ENCODE data around the gene RPL36A. TPM values are rescaled to one million over a fixed set of nuclear protein-coding genes. Genes with fewer than 3 reads are reported as not detected.

The RPL36A gene
- total RNA-seq, 1 donor from 2014 or later = 822 TPM

DNA sequence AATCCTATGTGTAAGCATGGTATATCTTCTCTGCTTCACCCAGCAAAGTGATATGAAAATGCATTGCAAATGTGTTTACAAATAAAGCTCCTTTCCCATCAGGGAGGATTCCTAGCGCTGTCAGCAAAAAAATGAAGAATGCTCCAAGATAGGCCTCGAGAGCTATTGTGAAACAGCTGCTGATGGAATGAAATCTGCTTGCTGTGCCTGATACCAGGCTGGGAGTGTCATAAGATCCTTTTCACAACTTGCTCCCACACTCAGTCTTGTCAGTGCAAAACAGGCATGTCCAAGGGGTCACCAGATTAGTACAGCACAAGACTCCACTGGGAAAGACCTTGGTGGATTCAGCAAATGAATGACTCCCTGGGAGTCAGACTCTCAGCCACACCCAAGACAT is 51.3 kb downstream of the RPL36A start:
- H3K36me3 ChIP-seq = peaks cover 9 to 16% of the 10 kb centered on the region in 2 donors
- H3K9me3 ChIP-seq = no peaks in the 10 kb centered on the region
- TF ChIP-seq, protein P1, sequence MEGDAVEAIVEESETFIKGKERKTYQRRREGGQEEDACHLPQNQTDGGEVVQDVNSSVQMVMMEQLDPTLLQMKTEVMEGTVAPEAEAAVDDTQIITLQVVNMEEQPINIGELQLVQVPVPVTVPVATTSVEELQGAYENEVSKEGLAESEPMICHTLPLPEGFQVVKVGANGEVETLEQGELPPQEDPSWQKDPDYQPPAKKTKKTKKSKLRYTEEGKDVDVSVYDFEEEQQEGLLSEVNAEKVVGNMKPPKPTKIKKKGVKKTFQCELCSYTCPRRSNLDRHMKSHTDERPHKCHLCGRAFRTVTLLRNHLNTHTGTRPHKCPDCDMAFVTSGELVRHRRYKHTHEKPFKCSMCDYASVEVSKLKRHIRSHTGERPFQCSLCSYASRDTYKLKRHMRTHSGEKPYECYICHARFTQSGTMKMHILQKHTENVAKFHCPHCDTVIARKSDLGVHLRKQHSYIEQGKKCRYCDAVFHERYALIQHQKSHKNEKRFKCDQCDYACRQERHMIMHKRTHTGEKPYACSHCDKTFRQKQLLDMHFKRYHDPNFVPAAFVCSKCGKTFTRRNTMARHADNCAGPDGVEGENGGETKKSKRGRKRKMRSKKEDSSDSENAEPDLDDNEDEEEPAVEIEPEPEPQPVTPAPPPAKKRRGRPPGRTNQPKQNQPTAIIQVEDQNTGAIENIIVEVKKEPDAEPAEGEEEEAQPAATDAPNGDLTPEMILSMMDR (IDR thresholded peaks at IDR 0.05) = no peak
- intact Hi-C loops (cut with DNase I) = no loop called here
- no peaks in the 10 kb centered on the region for H3K27me3 ChIP-seq
- no peaks in the 10 kb centered on the region for H3K4me1 ChIP-seq
- no peak overlapping the region for H3K4me3 ChIP-seq
- DNase-seq (ENCODE audit: low spot score in 2 of 2) = no peak
- no peak overlapping the region for H3K27ac ChIP-seq

Other genes with a start within 250 kb of the RPL36A start
- gene DRP2, start 171.2 kb upstream of the RPL36A start, total RNA-seq = 2.4 TPM
- not detected for gene TAF7L, start 99.7 kb upstream of the RPL36A start, total RNA-seq
- gene TIMM8A, start 42.3 kb upstream of the RPL36A start, total RNA-seq = not detected
- gene BTK, start 4.8 kb upstream of the RPL36A start, total RNA-seq = 0.64 TPM
- gene GLA, start 16.9 kb downstream of the RPL36A start, total RNA-seq = 9.0 TPM
- gene HNRNPH2, start 17.2 kb downstream of the RPL36A start, total RNA-seq = 21.4 TPM
- 7.3 TPM for gene ARMCX4, start 94.4 kb downstream of the RPL36A start, total RNA-seq
- gene ARMCX1, start 159.5 kb downstream of the RPL36A start, total RNA-seq = 9.2 TPM
- 9.4 TPM for gene ARMCX6, start 227.0 kb downstream of the RPL36A start, total RNA-seq
- 12.3 TPM for gene ARMCX3, start 232.1 kb downstream of the RPL36A start, total RNA-seq